HG02798 (cell line): Measurements from ENCODE around the gene TMC8.
"Not testable (repeated sequence)": the region's sequence is repeated elsewhere in the genome, so short reads cannot be mapped to it uniquely, and the experiment has no call there.

ENCODE experiments used
- ATAC-seq: cut with Tn5 transposase; IDR thresholded peaks from one replicate; pipeline ENCODE4 v1.9.1; 2021; ENCODE audit warnings: mild to moderate bottlenecking; ENCODE audit not compliant: unreplicated experiment, poor library complexity

The TMC8 gene, protein sequence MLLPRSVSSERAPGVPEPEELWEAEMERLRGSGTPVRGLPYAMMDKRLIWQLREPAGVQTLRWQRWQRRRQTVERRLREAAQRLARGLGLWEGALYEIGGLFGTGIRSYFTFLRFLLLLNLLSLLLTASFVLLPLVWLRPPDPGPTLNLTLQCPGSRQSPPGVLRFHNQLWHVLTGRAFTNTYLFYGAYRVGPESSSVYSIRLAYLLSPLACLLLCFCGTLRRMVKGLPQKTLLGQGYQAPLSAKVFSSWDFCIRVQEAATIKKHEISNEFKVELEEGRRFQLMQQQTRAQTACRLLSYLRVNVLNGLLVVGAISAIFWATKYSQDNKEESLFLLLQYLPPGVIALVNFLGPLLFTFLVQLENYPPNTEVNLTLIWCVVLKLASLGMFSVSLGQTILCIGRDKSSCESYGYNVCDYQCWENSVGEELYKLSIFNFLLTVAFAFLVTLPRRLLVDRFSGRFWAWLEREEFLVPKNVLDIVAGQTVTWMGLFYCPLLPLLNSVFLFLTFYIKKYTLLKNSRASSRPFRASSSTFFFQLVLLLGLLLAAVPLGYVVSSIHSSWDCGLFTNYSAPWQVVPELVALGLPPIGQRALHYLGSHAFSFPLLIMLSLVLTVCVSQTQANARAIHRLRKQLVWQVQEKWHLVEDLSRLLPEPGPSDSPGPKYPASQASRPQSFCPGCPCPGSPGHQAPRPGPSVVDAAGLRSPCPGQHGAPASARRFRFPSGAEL

DNA sequence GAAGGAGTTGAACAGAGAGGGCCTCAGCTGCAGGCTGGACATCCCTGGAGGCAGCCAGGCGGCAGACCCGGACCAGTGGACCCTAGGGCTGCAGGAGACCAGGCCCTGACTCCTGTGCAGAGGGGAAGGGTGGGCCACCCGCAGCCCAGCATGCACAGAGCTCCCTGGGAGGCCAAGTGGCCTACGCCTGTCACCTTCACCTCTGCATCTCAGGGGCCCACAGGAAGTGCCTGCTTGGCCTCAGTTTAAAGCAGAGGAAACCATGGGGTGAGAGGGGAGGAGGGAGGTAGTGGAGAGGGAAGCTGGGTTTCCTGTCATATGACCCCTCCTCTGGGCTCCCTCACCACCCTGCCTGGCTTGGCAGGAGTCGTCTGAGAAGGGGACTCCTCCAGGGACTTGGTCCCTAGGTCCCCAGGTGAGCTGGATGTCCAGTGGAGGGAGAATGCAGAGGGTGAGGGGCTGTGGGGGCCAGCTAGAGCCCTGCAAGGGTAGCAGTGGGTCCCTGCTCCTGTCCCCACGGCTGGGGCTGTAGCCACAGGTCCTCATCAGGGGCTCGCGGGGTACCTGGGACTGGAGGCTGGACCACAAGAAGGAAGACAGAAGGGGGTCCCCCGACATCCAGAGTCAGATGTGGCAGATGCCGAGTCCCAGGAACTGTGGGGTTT is at the start of gene TMC8:
Gene TMC8 (plus strand): TSS at position 335 of the 665 bp plus-strand sequence. CDS start 818 bp downstream, outside the sequence.
- peak; percentile 12 for ATAC-seq

- no peak for ATAC-seq
Observed at GRCh38 chr17:78081551-78081950, 49.0 kb upstream of the TMC8 start.

DNA sequence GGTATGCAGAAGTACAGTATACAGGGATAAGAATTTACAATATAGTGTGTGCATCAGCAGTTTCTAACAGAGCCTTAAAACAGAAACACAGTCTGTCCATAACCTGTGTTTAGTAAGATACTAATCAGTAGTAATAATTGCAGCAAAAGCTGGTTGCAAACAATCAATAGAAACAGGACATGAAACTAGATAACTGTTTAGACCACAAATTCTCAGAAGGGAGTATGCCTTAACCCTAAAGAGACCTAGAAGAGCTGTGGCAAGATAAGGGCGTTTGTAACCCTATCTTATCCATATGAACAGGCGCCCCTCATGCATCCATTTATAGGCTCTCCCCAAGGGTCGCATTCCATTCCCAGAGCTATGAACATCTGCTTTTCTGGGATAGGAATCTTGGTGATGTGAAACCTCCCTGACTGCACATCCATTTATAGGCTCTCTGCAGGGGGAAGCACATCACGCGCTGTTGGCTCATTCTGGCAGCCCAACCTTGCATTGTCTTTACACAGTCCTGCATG is 48.2 kb upstream of the TMC8 start:
- not testable (repeated sequence) for ATAC-seq

DNA sequence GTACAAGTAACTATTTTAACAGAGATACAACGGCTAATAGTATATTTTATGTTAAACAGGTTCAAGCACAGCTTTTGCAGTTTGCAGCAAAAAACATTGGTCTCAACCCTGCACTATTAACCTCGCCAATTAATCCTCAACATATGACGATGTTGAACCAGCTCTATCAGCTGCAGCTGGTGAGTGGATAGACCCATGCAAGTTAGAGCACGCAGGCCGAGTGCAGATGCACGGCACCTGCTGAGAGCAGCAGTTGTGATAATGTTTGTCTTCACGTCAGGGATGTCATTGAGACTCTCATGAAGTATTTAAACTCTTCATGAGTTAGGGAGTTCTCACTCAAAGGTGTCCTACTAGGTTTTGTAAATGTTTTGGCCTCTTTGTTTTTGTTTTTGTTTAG is 47.6 kb upstream of the TMC8 start:
- ATAC-seq: no peak

DNA sequence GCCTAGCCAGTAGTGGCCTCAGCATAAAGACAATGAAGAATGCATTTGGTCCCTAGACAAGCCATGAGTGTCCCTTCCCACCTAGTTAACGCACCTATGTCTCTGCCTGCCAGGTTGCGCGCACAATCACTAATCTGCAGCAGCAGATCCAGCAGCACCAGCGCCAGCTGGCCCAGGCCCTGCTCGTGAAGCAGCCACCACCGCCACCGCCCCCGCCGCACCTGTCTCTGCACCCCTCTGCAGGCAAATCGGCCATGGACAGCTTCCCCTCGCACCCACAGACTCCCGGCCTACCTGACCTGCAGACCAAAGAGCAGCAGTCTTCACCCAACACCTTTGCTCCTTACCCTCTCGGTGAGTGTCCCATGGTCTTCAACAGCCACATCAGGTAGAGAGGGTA is 43.8 kb upstream of the TMC8 start:
- no peak for ATAC-seq

DNA sequence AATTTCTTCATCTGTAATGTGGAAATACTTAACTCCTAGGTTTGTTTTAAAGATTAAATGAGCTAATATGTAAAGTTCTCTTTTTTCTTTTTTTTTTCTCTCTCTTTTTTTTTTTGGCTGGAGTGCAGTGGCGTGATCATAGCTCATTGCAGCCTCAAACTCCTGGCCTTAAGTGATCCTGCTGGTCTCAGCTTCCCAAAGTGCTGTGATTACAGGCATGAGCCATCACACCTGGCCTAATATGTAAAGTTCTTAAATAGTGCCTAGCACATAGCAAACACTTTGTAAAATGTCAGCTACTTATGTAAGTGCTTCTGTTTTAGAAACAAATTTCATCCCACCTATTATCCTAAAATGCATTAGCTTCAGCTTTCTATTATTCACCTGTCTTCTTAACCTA is 42.0 kb upstream of the TMC8 start:
- no peak for ATAC-seq

DNA sequence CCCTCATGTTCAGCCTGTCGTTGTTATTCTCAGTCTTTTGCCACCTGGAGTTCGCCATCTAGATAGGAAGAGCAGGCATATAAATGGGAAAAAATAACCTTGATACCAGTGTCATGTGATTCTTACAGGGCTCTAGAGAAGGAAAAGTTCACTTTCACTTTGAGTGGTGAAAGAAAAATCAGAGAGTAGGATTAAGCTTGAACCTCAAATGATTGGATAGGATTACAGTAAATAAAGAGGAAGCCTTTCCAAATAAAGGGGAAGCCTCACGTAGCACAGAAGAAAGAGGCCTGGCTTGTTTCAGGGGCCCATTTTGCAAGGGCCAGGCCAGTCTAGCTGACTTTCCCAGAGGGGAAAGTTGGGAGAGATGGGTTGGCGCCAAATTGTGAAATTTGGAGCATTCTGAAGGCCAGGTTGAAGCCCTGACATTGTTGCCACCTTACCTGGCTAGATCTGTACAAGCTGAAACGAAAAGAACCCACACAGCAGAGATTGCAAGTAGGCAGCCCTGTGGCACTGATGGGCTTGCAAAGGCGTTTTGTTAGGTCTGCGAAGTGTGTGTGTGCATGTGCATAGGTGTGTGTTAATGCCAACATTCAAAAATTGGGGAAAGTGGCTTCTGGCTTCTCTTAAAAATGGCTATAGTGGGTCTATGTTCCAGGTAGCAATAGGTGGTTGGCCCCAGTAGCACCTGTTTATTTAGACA is 40.8 kb upstream of the TMC8 start:
- ATAC-seq: no peak

DNA sequence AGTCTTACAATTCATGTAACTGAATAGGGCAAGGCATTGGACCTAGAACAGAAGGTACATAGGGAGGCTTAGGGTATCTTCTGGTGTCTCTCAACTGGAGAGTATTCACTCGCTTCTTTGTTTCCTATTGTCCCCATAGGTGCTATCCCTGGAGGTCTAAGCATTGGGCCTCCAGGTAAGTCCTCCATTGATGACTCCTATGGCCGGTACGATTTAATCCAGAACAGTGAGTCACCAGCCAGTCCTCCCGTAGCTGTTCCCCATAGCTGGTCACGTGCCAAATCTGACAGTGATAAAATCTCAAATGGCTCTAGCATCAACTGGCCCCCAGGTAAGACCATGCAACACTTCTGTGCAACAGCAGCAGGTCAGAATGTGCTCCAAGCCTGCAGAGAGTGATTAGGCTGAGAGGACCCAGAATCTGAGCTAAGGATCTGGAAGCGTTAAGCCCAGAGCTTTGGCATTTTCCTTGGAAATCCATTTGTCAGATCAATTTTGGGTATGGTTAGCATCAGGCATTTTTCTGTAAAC is 37.7 kb upstream of the TMC8 start:
- no peak for ATAC-seq

GRCh38 chr17:78095035-78095434 is 35.5 kb upstream of the TMC8 start:
- ATAC-seq: no peak

GRCh38 chr17:78096093-78096492 is 34.5 kb upstream of the TMC8 start:
- ATAC-seq: no peak

- ATAC-seq: no peak
Observed at GRCh38 chr17:78101112-78101511, 29.5 kb upstream of the TMC8 start.

GRCh38 chr17:78101542-78101941 is 29.0 kb upstream of the TMC8 start:
- no peak for ATAC-seq

GRCh38 chr17:78103311-78103710 is 27.3 kb upstream of the TMC8 start:
- ATAC-seq: no peak

GRCh38 chr17:78104540-78104941 is 26.0 kb upstream of the TMC8 start:
- no peak for ATAC-seq

DNA sequence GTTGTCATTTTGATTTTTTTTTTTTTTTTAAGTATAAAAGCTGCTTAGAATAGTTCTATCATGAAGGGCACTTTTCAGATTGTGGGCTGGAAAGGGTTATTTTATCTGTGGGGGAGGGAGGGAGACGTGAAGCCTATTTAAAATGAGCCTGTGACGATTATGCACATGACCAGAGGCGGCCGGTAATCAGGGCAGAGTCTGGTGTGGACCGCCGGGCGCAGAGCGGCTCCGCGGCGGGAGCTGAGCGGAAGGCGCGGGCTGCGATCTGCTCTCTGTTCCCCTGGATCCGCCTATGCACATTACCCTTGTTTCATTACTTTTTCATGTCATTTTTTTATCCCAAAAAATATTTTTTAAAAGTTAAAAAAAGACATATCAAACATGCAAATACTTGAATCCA is 25.5 kb upstream of the TMC8 start:
- no peak for ATAC-seq

DNA sequence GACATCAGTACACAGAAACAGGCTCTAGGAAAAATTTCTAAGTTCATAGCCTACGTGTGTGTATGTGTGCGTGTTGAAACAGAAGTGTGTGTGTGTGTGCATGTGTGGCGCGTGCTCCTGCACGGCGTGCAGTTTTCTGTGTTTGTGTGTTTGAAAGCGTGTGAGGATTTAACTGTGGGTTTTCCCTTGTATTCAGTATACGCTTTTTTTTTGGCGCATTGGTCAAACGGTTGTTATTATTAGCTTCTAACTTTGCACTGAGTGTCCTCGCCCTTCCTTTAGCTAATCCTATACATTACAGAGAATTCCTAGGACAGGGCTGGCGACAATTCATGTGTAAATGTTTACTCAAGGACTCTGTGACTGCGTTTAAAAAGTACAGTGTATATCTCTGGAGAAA is 25.0 kb upstream of the TMC8 start:
- no peak for ATAC-seq

DNA sequence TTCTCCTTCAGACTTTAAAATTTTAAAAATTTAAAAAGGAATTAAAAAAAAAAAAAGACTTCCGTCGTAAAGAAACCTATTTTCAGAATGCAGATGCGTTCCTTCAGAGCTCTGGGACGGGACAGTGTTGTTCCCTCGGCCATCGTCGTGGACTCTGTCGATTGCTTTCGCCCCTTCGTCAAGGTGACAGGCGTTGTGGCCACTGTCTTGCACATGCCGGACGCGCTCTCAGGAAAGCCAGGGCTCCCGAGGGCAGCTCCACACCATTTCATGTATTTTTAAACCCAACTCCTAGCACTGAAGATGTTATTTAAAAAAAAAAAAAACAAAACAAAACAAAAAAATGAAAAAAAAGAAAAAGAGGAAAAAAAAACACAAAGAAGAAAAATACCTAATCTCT is 24.4 kb upstream of the TMC8 start:
- ATAC-seq: no peak

DNA sequence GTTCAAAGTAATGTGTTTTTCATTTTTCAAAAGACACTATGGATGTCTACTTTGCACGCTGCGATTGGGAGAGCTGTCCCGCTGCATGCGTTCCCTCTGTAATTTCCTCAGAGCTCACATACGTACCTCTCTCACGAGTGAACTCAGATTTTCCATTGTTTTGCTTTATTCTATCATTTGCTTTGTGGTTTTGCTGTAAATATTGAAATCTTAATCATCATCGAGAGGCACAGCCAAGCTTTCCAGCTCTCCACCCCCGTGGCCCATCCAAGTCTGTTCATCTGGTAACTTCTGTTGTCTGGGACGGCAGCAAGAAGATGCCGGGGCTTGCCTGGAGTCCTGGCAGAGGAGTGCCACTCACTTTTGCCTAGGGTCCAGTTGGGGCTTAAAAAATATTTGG is 23.1 kb upstream of the TMC8 start:
- ATAC-seq: no peak

- ATAC-seq: no peak
Observed at GRCh38 chr17:78107976-78108725, 22.4 kb upstream of the TMC8 start.
